Stimulated activated CD8-positive, alpha-beta memory T cell treated with anti-CD3 and anti-CD28 coated beads, Interleukin-7, amount 100 ng/mL, for 48 hours (primary cell): Measurements from ENCODE around the gene CNTRL.
"Not testable (repeated sequence)": the region's sequence is repeated elsewhere in the genome, so short reads cannot be mapped to it uniquely, and the experiment has no call there.

Experiments
- DNase-seq, 2 donors: peaks; one replicate each; pipeline ENCODE4 v3.0.0-alpha.2; 2020; ENCODE audit warnings: low read depth in 1 of 2; ENCODE audit errors: extremely low read depth in 1 of 2

CNTRL gene, protein sequence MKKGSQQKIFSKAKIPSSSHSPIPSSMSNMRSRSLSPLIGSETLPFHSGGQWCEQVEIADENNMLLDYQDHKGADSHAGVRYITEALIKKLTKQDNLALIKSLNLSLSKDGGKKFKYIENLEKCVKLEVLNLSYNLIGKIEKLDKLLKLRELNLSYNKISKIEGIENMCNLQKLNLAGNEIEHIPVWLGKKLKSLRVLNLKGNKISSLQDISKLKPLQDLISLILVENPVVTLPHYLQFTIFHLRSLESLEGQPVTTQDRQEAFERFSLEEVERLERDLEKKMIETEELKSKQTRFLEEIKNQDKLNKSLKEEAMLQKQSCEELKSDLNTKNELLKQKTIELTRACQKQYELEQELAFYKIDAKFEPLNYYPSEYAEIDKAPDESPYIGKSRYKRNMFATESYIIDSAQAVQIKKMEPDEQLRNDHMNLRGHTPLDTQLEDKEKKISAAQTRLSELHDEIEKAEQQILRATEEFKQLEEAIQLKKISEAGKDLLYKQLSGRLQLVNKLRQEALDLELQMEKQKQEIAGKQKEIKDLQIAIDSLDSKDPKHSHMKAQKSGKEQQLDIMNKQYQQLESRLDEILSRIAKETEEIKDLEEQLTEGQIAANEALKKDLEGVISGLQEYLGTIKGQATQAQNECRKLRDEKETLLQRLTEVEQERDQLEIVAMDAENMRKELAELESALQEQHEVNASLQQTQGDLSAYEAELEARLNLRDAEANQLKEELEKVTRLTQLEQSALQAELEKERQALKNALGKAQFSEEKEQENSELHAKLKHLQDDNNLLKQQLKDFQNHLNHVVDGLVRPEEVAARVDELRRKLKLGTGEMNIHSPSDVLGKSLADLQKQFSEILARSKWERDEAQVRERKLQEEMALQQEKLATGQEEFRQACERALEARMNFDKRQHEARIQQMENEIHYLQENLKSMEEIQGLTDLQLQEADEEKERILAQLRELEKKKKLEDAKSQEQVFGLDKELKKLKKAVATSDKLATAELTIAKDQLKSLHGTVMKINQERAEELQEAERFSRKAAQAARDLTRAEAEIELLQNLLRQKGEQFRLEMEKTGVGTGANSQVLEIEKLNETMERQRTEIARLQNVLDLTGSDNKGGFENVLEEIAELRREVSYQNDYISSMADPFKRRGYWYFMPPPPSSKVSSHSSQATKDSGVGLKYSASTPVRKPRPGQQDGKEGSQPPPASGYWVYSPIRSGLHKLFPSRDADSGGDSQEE (N-terminal part only)

DNA sequence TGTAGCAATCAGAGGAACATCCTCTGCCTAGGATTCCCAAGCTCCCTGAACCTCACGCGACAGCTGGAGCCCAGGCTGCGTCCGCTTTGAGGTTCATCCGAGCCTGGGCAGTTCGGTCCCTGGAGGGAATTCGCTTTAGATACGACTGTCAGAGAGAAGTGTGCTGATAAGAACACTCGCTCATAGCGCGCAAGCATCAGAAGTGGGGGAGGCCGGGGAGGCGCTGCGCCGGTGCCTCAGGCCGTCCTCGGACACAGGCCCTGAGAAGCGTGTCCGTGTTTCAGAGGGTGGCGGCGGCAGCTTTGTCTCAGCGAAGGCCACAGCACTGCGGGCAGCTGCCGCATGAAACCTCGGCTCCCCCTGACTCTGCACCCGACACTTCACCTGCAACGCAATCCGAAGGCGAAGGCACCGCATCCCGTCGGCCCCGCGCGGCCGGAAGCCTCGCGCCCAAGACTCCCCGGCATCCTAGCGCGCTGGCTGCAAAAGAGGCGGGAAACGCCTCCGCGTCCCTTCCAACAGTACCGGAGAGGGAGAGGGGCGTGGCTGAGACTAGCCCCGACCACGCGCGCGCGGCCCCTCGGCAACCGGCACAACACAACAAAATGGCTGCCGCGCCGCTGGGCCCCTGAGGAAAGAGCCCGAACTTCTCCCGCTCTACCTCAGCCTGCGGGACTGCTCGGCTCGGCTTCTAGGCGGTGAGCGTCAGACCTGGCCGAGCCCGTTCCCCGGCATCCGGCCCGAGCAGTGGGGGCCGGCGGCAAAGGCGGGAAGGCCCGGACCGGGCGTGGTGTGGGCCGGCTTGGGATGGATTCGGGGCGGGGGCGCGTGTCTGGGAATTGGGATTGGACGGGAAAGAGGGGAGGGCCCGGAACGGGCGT, at the start of gene CNTRL:
CNTRL (plus strand) TSS at position 586 of the 881 bp plus-strand sequence. CDS start 13,372 bp downstream, outside the sequence.
- peak; percentile 87 to 93 for DNase-seq

DNA sequence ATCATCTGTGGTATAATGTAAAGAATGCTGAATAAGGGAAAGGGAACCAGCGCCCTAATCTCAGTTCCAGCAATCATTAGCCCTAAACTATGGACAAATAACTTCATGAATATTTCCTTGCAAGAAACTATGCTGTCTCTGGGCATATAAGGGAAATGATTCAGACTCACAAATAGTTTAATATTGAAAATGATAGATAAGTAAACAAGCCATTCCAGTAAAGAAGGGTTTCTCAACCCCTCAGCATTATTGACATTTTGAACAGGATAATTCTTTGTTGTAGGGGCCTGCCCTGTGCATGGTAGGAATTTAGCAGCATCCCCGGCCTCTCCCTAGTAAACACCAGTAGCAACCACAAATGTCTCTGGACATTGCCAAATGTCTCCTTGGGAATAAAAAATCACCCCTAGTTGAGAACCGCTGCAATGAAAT, 48.5 kb upstream of the CNTRL start:
- DNase-seq: no peak

DNA sequence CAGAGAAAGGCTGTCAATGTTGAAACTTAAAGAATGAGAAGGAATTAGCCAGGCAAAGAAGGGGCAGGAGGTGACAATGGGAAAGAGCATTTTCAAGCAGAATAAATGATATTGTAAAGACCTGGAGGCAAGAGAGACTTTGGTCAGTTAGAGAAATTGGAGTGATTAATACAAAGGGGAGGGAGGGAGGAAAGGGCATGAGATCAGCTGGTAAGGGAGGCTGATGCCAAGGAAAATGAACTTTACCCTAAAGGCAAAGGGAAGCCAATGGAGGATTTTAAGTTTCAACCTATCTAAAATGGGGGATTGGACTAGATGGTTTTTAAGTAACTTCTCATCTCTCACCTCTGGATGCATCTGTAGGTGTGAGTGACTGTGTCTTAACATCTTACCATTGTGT, 48.0 kb upstream of the CNTRL start:
- DNase-seq: no peak

DNA sequence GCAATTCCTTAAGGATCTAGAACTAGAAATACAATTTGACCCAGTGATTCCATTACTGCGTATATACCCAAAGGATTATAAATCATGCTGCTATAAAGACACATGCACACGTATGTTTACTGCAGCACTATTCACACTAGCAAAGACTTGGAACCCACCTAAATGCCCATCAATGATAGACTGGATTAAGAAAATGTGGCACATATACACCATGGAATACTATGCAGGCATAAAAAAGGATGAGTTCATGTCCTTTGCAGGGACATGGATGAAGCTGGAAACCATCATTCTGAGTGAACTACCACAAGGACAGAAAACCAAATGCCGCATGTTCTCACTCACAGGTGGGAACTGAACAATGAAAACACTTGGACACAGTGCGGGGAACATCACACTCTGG, 46.5 kb upstream of the CNTRL start:
- DNase-seq: not testable (repeated sequence)

DNA sequence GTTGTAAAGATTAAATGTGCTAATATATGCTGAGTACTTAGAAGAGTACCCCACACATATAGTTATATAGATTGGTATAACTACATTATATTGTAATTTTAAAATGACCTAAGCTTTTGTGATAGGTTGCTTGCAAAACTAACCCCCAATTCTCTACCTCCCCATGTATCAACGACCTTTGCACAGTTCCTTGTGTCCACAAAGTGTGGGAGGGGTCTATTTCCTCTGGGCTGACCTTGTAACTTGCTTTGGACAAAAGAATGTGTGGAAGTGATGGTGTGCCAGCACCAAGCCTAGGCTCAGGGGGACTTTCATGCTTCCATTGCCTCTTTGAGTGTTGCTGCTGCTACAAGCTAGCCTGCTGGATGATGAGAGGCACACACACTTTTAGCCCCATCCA, 45.3 kb upstream of the CNTRL start:
- no peak for DNase-seq

DNA sequence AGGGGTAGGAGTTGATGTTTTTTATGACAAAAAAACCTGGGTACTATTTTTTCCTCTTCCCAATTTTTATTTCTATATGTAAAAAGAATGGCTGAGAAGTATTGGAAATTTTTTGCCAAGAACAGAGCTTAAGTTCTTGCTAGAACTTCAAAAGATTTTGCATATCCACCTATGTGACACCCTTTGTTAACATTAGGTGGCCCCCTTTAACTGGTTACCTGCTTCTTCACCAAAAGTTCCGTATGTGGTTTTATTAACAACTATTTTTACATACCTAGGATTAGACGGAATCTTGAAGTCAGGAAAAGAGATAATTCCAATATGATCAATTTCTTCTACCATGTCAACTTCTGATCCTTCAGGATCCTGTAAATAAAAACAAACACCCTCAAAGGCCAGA, 40.2 kb upstream of the CNTRL start:
- no peak for DNase-seq

DNA sequence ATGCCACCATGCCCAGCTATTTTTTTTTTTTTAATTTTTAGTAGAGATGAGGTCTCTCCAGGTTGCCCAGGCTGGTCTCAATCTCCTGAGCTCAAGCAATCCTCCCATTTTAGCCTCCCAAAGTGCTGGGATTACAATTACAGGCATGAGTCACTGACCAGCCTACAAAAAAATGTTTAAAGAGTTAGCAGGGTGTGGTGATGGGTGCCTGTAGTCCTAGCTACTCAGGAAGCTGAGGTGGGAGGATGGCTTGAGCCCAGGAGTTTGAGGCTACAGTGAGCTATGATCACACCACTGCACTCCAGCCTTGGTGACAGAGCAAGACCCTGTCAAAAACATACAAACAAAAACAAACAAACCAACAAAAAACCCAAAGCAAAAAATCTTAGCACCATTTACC, 39.0 kb upstream of the CNTRL start:
- DNase-seq: not testable (repeated sequence)

DNA sequence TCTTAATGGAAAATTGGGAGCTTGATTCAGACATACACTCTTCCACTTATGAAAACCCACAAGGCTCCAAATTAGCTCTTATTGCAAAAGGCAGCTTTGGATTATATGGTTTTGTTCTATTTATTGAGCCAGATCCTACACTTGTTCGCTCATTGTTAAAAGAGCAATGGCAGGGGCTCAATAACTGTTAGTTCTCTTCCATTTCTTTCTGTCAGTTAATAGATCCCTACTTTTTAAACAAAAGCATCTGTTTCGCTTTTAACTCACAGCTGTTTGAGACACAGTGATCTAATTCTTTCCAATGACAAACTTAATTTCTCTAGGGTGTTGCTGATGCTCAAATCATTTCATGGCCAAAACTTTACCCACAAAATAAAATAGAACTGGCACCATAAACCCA, 36.4 kb upstream of the CNTRL start:
- no peak for DNase-seq

DNA sequence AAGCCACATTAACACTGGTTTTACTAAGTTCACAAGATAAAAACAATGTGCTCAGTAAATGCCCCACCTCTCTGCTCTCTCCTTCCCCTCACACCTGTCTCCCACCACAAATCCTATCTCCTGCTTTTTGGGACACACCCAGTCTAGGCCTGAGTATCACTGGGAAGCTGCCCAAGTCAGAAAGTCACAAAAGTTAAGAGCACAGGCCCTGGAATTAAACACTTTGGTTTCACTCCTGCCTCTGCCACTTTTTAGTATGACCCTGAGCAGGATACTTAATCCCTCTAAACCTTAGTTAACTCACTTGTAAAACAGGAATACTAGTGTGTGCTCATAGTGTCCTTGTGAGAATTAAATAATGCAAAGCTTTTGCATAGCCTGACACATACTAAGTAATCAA, 36.0 kb upstream of the CNTRL start:
- DNase-seq: no peak

DNA sequence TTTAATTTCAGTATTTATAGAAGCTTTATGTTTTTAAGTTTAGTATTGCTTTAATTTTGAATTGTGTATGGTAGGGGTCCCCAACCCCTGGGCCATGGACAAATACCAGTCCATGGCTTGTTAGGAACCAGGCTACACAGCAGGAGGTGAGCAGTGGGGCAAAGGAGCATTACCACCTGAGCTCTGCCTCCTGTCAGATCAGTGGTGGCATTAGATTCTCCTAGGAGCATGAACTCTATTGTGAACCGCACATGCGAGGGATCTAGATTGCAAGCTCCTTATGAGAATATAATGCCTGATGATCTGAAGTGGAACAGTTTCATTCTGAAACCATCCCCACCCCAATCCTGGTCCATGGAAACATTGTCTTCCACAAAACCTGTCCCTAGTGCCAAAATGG, 26.6 kb upstream of the CNTRL start:
- no peak for DNase-seq

DNA sequence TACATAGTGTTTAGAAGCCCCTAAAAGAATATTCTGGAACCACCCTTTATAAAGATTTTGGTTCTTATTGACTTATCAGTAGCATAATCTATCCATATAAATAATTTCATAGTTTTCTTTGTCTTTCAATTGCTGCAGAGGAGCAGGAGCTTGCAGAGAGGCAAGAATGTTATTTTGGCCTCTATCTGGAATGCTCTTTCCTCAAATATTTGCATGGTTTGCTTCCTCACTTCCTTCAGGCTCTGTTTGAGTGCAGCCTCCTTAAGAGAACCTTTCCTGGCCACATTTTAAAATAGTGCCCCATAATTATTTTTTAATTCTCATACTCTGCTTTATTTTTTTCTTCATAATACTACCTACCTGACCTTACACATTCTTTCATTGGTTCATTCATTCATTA, 26.1 kb upstream of the CNTRL start:
- no peak for DNase-seq

DNA sequence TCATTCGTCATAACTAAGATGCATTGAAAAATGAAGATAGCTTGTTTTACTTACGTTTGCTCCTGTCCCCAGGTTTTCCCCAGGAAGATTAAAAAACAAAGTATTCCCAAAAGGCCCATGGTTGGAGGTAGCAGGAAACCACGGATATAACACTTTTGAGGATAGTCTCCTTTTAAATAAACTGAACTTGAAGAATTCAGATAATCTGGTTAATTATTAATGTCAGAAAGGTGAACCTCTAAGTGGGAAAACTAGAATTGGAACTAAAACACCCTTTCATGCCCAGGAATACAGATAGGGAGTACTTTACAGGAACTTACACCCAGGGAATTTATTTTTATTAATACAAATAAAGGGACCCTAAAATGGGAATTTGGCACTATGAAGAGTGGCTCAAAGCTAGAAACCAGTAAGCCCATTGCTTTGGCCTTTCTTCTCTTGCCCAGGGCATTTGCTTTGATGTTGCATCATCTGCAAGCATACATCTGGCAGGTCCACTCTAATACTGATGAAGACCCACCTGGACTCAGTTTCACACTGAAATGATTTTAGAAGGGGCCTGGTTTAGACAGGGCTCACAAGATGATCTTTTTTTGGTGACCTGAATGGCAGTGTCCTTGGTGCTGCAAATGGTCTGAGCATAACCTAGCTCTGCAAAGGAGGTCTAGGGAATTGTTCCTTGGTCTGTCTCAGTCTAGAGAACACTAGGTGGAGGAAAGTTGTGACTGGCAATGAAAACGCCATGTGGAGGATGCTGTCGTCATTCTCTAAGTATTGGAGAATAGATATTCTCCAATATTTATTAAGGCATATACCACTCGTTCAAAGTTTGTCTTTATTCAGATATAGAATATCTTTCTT, 24.4 kb upstream of the CNTRL start, which contains the start of gene C5:
C5 (minus strand) TSS at position 148 of the 861 bp plus-strand sequence; CDS start at position 119, 29 bp downstream.
- no peak for DNase-seq

DNA sequence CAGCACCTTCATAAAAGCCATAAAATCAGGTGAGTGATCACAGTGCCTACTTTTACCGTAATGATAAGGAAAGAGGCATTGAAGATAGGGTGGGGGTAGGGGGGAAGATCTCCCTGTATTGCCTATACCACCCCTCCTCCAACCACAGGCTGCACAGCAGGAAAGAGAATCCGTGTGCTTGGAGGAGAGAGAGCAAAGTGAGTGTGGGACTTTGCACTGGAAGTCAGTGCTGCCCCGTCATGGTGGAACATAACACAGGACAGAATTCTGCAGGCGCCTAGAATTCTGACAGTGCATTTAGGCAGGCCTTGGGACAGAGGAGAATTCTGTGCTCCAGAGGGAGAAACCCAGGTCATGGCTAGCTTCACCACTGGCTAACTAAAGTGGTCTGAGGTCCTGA, 21.2 kb upstream of the CNTRL start:
- DNase-seq: no peak

DNA sequence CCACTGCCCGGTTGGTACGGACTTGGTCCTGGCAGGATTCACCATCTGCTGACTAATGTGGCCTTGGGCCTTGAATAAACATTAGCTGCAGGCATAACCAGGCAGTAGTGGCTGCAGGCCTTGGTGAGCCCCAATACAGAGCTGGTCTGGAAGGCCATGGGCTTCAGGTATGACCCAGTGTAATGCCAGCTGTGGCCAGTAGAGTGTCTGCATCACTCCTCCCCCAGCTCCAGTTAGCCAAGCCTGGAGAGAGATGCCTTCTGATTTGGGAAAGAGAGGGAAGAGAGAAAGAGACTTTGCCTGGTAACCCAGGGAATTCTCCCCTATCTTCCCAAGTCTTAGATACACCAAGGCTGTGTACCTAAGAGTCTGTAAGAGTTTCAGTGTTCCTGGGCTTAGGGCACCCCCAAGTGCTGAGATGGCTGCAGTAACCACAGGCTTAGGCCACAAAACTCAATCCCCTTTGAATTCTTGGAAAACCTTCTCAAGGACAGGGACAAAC, 19.1 kb upstream of the CNTRL start:
- no peak for DNase-seq

DNA sequence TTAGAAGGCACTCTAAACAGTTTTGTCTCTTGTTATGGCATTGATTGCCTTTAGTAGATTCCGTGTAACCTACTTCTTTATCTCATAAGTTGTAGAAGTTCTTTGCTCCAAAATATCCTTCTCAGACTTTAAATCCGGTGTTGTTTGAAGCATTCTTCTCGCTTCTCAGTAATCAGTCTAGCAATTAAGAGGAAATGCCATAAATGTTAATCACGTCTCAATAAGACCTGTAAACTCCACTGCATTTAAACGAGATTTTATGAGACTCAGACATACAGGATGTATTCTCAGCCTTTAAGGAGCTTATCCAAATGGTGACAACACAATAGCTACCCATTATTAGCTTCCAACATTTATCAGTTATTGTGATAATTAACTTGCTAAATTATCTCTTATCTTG, 16.9 kb upstream of the CNTRL start:
- DNase-seq: no peak

DNA sequence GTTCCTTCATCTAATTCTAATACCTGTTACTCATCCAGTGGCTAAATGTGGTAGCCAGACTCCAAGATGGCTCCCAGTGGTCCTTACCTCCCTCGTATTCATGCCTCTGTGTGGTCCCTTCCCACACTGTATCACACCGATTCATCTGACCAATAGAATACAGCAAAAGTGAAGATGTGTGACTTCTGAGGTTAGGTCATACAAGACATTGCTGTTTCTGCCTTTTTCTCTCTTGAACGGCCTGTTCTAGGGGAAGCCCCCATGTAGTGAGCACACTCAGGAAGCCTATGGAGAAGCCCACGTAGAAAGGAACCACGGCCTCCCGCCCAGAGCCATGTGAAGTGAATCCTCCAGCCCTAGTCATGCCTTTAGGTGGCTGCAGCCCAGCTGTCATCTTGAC, 15.2 kb upstream of the CNTRL start:
- DNase-seq: no peak

DNA sequence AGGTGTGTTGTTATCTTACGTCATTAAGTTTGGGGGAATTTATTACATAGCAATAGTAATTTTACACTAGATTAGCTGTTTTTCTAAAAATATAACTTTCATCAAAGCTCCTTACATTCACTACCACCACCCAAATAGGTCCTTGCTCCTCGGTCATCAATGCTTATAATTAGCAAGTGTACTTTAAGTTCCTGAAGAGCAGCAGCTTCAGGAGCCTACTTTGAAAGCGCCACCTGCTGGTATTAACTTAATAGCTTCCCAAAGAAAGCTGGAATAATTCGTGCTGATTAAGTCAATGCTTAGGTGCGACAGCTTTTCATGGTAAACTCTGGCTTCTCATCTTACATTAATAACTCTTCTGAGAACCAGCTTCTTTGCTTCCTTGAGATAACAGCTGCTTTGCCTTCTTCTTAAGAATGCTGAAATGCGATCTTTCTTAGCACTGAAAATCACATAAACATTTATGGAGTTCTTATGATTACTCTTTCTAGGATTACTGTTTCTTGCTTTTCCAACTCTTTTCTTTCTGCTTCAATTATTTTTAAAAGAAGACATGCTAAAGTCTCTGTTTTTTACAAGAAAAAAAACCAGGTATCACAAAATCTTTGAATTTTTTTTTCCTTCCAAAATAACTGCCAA, 14.6 kb upstream of the CNTRL start:
- no peak for DNase-seq

DNA sequence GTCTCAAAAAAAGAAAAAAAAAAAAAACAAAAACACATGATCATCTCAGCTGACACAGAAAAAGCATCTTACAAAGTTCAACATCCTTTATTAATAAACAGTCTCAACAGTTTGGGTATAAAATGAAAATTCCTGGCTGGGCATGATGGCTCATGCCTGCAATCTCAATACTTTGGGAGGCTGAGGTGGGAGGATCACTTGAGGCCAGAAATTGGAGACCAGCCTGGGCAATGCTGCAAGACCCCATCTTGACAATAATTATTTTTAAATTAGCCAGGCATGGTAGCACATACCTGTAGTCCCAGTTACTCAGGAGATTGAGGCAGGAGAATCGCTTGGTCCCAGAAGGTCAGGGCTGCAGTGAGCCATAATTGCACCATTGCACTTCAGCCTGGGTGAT, 7.9 kb upstream of the CNTRL start:
- DNase-seq: no peak

DNA sequence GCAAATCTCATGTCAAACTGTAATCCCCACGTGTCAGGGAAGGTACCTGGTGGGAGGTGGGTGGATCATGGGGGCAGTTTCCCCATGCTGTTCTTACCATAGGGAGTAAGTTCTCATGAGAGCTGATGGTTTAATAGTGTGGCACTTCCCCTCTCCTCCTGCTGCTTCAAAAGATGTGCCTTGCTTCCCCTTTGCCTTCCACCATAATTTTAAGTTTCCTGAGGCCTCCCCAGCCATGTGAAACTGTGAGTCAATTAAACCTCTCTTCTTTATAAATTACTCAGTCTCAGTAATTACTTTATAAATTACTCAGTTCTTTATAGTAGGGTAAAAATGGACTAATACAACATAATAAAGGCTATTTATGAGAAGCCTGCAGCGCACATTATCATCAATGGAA, 7.1 kb upstream of the CNTRL start:
- no peak for DNase-seq
